GM23338 (cell line): ENCODE data around the gene PRR33.

Experiments used
- CREB1 ChIP-seq: fragments of 250-450 bp; sonication (Bioruptor Pico); IDR thresholded peaks from 2 replicates; pipeline ENCODE4 v1.5.0; 2020; ENCODE audit warnings: low read depth, mild to moderate bottlenecking, moderate library complexity
- CTCF ChIP-seq, 2 experiments: fragments of 200-600 bp in 1 of 2; sonication (generic) in 1 of 2; conservative IDR thresholded peaks; 2 replicates each; pipeline versions ENCODE4 v1.5.1 to v1.6.1; 2016 to 2017; ENCODE audit warnings: antibody characterized with exemption in 2 of 2, low read depth in 2 of 2, mild to moderate bottlenecking in 2 of 2, moderate library complexity in 1 of 2

GRCh38 chr11:1936072-1936780 lies 44.5 kb upstream of the PRR33 start:
- no peak for TF ChIP-seq CTCF (conservative IDR thresholded peaks at IDR 0.05; ENCODE audit: low read depth in 2 of 2)
- no peak for TF ChIP-seq CREB1 (CRISPR knock-in tag)
